Endothelial cell of umbilical vein (primary cell): ENCODE data around the gene KATNB1.

ENCODE experiments used
- CTCF ChIP-seq, 2 donors: IDR thresholded peaks; 1 replicate in 1 of 2; 2 replicates in 1 of 2; pipeline ENCODE4 v1.5.1; 2011; ENCODE audit warnings: low read length in 2 of 2, mild to moderate bottlenecking in 2 of 2, moderate library complexity in 2 of 2, control low read depth in 1 of 2, inconsistent platforms in 1 of 2, low read depth in 1 of 2; ENCODE audit not compliant: insufficient read depth in 1 of 2; ENCODE audit errors: extremely low read depth in 1 of 2
- EZH2 ChIP-seq: IDR thresholded peaks from 2 replicates; pipeline ENCODE4 v1.6.1; 2012; ENCODE audit warnings: borderline replicate concordance, low read depth, mild to moderate bottlenecking, moderate library complexity, low read length, inconsistent platforms; ENCODE audit not compliant: severe bottlenecking
- FOS ChIP-seq: IDR thresholded peaks from 2 replicates; pipeline ENCODE4 v1.6.1; 2011; ENCODE audit warnings: mild to moderate bottlenecking, low read length, moderate library complexity, borderline replicate concordance; ENCODE audit not compliant: insufficient read depth
- GATA2 ChIP-seq: IDR thresholded peaks from 2 replicates; pipeline ENCODE4 v1.7.0; 2011; ENCODE audit warnings: low read depth, mild to moderate bottlenecking, moderate library complexity, mixed read lengths, low read length; ENCODE audit not compliant: insufficient read length, insufficient read depth
- JUN ChIP-seq: IDR thresholded peaks from 2 replicates; pipeline ENCODE4 v1.6.1; 2011; ENCODE audit warnings: borderline replicate concordance, low read depth; ENCODE audit not compliant: insufficient read length, insufficient read depth
- MAX ChIP-seq: IDR thresholded peaks from 2 replicates; pipeline ENCODE4 v1.6.1; 2011; ENCODE audit not compliant: insufficient read depth, insufficient read length
- POLR2A ChIP-seq: IDR thresholded peaks from 2 replicates; pipeline ENCODE4 v1.6.1; 2012; ENCODE audit warnings: low read depth, mild to moderate bottlenecking, control low read depth, low read length

- no peak for TF ChIP-seq POLR2A
- TF ChIP-seq EZH2, result no peak
- TF ChIP-seq CTCF (IDR thresholded peaks at IDR 0.05; ENCODE audit: extremely low read depth in 1 of 2, insufficient read depth in 1 of 2, low read depth in 1 of 2, low read length in 2 of 2), result no peak
- no peak for TF ChIP-seq JUN
- no peak for TF ChIP-seq GATA2
- TF ChIP-seq MAX, result no peak
- no peak for TF ChIP-seq FOS
These were observed 11.9 kb downstream of the KATNB1 start for GRCh38 chr16:57747496-57747895.
